ENCODE data around the gene STX16. TPM values are rescaled to one million over a fixed set of nuclear protein-coding genes. Genes with fewer than 3 reads are reported as not detected.

The STX16 gene
- total and polyA plus RNA-seq, 2 donors (not counting 1 experiment from before 2014, with no cell fraction given): 110 to 117 TPM

DNA sequence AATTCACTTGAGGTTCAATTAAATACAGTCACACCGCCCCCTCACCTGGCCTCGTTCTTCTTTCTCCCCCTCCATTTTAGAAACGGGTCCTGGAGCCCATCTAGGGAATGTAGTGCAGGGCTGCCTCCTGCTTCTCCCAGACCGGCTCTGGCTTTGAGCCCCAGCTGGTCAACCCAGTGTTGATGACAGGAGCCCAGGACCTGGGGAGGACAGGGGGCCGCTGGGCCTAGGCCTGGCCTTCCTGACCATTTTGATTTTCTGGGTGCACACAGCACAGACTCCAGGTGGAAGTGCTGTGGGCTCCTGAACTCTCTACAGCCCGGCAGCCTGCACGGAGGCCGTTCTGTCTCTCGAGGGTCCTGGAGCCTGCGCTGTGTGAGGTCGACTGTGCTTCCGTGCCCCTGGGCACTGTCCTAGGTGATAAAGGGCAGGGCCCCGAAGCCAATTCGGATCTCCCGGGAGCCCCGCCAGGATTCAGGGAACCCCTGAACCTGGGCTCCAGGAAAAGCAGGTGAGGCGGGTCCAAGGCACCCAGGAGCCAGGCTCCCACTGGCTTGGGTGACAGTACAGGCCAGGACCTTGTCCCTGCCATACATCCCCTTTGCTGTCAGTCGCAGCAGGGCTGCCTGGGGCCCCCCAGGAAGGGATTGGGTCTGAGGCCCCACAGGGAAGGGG is 64.9 kb downstream of the STX16 start:
- POLR2A ChIA-PET: no interaction called here
- no peak overlapping the region for H3K9ac ChIP-seq (ENCODE audit: low read length)
- peak; percentile 1 for DNase-seq
- peaks cover 6% of the 10 kb centered on the region for H3K27me3 Mint-ChIP-seq
- ATAC-seq (ENCODE audit: low read depth): no peak
- no peaks in the 10 kb centered on the region for H3K4me1 Mint-ChIP-seq
- intact Hi-C loops (cut with micrococcal nuclease): no loop called here
- no peaks in the 10 kb centered on the region for H3K79me2 ChIP-seq (ENCODE audit: control insufficient read depth, insufficient read depth, low read length)
- no peaks in the 10 kb centered on the region for H3K36me3 ChIP-seq (replicated peaks in 1 of 2; ENCODE audit: control extremely low read depth in 1 of 2, control insufficient read depth in 1 of 2, extremely low read depth in 1 of 2, insufficient read depth in 2 of 2, low read length in 1 of 2)
- H3K4me3 Mint-ChIP-seq: no peak overlapping the region
- H3K4me2 ChIP-seq (replicated peaks; ENCODE audit: low read depth, low read length, poor library complexity, severe bottlenecking): no peak overlapping the region
- H3K9me3 Mint-ChIP-seq (ENCODE audit: insufficient read depth): no peaks in the 10 kb centered on the region
- H3K4me1 ChIP-seq (ENCODE audit: control insufficient read depth in 2 of 2, insufficient read depth in 2 of 2, low read length in 2 of 2): no peaks in the 10 kb centered on the region
- CTCF ChIA-PET: no interaction called here
- no peak overlapping the region for H2AFZ ChIP-seq (ENCODE audit: insufficient read depth, low read depth, low read length, poor library complexity, severe bottlenecking)
- no peaks in the 10 kb centered on the region for H4K20me1 ChIP-seq (ENCODE audit: control insufficient read depth, insufficient read depth, low read length, poor library complexity, severe bottlenecking)
- H3K27ac ChIP-seq (ENCODE audit: low read length in 2 of 2): no peak overlapping the region
- TF ChIP-seq, protein P1, sequence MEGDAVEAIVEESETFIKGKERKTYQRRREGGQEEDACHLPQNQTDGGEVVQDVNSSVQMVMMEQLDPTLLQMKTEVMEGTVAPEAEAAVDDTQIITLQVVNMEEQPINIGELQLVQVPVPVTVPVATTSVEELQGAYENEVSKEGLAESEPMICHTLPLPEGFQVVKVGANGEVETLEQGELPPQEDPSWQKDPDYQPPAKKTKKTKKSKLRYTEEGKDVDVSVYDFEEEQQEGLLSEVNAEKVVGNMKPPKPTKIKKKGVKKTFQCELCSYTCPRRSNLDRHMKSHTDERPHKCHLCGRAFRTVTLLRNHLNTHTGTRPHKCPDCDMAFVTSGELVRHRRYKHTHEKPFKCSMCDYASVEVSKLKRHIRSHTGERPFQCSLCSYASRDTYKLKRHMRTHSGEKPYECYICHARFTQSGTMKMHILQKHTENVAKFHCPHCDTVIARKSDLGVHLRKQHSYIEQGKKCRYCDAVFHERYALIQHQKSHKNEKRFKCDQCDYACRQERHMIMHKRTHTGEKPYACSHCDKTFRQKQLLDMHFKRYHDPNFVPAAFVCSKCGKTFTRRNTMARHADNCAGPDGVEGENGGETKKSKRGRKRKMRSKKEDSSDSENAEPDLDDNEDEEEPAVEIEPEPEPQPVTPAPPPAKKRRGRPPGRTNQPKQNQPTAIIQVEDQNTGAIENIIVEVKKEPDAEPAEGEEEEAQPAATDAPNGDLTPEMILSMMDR (IDR thresholded peaks at IDR 0.05): no peak
- no peak for TF ChIP-seq EZH2 (IDR thresholded peaks at IDR 0.05; ENCODE audit: borderline replicate concordance, insufficient read depth, low read depth, low read length, poor library complexity, severe bottlenecking)
- H3K27me3 ChIP-seq (replicated peaks in 1 of 4; ENCODE audit: control extremely low read depth in 1 of 4, control insufficient read depth in 3 of 4, insufficient read depth in 4 of 4, low read length in 3 of 4): no peaks in the 10 kb centered on the region
- H3K9me3 ChIP-seq (ENCODE audit: control extremely low read depth in 1 of 3, control insufficient read depth in 2 of 3, insufficient read depth in 1 of 3, low read length in 2 of 3): no peaks in the 10 kb centered on the region
- H3K27ac Mint-ChIP-seq: no peak overlapping the region
- WGBS (ENCODE audit: insufficient coverage): 99% methylated on average over 17 of the region's 18 CpGs
- H3K4me3 ChIP-seq (ENCODE audit: control extremely low read depth in 1 of 5, extremely low read depth in 1 of 5, insufficient read depth in 1 of 5, low read depth in 2 of 5, low read length in 4 of 5): no peak overlapping the region

DNA sequence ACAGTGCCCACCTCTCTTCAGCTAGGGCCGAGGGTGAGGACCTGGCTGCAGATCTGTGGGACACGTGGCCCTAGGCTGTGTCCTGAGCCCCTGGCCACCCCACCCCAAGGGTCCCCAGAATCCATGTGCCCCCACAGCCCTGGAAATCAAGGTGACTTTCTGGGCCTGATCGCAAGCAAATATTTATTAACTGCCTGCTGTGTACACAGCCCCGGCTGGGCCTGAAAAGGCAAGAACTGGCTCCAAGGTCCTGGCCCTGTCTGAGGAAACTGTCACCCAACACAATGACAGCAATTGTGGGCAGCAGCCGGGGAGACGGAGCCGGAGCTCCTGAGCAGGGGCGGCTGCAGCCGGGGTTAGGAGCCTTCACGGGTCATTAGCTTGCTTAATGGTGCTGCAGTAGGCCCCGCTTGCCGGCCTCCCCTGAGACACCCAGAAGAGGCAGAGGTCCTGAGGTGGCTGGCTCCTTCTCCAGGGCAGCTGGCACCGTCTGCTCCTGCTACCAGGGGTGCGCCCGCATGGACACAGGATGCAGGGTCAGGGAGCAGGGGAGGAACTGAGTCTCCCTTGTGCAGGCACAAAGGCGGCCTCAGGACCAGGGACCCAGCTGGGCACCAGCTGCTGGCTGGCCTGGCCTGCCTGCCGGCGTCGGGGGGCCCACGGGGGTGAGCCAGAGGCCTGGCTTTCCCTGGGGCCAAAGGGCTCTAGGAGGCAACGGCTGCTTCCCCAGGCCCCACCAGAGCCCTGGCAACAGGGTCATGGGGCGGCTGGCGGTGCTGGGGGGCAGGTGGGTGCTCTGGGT is 65.6 kb downstream of the STX16 start:
- Histone ChIP-seq H3K9ac (ENCODE audit: low read length) (no peak overlapping the region), H3K36me3 (replicated peaks in 1 of 2; ENCODE audit: control extremely low read depth in 1 of 2, control insufficient read depth in 1 of 2, extremely low read depth in 1 of 2, insufficient read depth in 2 of 2, low read length in 1 of 2) (no peaks in the 10 kb centered on the region), H3K27me3 (replicated peaks in 1 of 4; ENCODE audit: control extremely low read depth in 1 of 4, control insufficient read depth in 3 of 4, insufficient read depth in 4 of 4, low read length in 3 of 4) (peaks cover 0 to 4% (median 2%) of the 10 kb centered on the region in 4 experiments), H3K4me3 (ENCODE audit: control extremely low read depth in 1 of 5, extremely low read depth in 1 of 5, insufficient read depth in 1 of 5, low read depth in 2 of 5, low read length in 4 of 5) (no peak overlapping the region), H4K20me1 (ENCODE audit: control insufficient read depth, insufficient read depth, low read length, poor library complexity, severe bottlenecking) (no peaks in the 10 kb centered on the region), H3K27ac (ENCODE audit: low read length in 2 of 2) (no peak overlapping the region), H3K4me2 (replicated peaks; ENCODE audit: low read depth, low read length, poor library complexity, severe bottlenecking) (no peak overlapping the region), H3K9me3 (ENCODE audit: control extremely low read depth in 1 of 3, control insufficient read depth in 2 of 3, insufficient read depth in 1 of 3, low read length in 2 of 3) (no peaks in the 10 kb centered on the region), H3K79me2 (ENCODE audit: control insufficient read depth, insufficient read depth, low read length) (no peaks in the 10 kb centered on the region), H2AFZ (ENCODE audit: insufficient read depth, low read depth, low read length, poor library complexity, severe bottlenecking) (no peak overlapping the region), H3K4me1 (ENCODE audit: control insufficient read depth in 2 of 2, insufficient read depth in 2 of 2, low read length in 2 of 2) (no peaks in the 10 kb centered on the region)
- Mint-ChIP-seq H3K9me3 (ENCODE audit: insufficient read depth) (no peaks in the 10 kb centered on the region), H3K4me3 (no peak overlapping the region), H3K4me1 (no peaks in the 10 kb centered on the region), H3K27ac (no peak overlapping the region), H3K27me3 (peaks cover 12% of the 10 kb centered on the region)
- ChIA-PET CTCF (no interaction called here), POLR2A (no interaction called here)
- WGBS (ENCODE audit: insufficient coverage): 92% methylated on average over 23 of the region's 23 CpGs
- no peak for ATAC-seq (ENCODE audit: low read depth)
- TF ChIP-seq, protein P1 (IDR thresholded peaks at IDR 0.05): no peak
- intact Hi-C loops (cut with micrococcal nuclease): no loop called here
- DNase-seq: no peak

Data from B cell (primary cell).